Endothelial cell of umbilical vein (primary cell): ENCODE measurements around the gene TNRC6C. TPM values are rescaled to one million over a fixed set of nuclear protein-coding genes. Genes with fewer than 3 reads are reported as not detected.

Source experiments
- BruUV-seq: library from RNA; stranded (reverse); fragments of 400-500 nt; replicated peaks from 2 replicates; lab custom pipeline; 2021; lab: Mats Ljungman, UMichigan
- CTCF ChIA-PET: fragments of 300-600, 350-600 bp; sonication (Branson Sonifier 250); formaldehyde crosslinking; loops from one replicate; lab custom pipeline; 2021; ENCODE audit warnings: antibody characterized with exemption, inconsistent platforms; lab: Charles Lee
- POLR2A ChIA-PET: fragments of 300-600, 350-600 bp; sonication (Branson Sonifier 250); formaldehyde crosslinking; loops from one replicate; lab custom pipeline; 2021; ENCODE audit warnings: antibody characterized with exemption, inconsistent platforms; lab: Charles Lee
- DNase-seq: peaks from one replicate; pipeline ENCODE4 v3.0.0-alpha.2; 2011; ENCODE audit warnings: low read depth, low spot score
- FAIRE-seq: peaks from 2 replicates; lab custom pipeline; 2011; peaks lifted over from hg19 to GRCh38; lab: Jason Lieb, UNC
- H2AFZ ChIP-seq: 2 replicates; pipeline ENCODE4 v1.6.0; 2012; ENCODE audit warnings: low read depth, low read length, control low read depth, inconsistent platforms
- H3K27ac ChIP-seq: 2 replicates; pipeline ENCODE4 v1.5.1; 2011; ENCODE audit warnings: low read depth, mild to moderate bottlenecking, control low read depth, low read length, moderate library complexity; ENCODE audit not compliant: insufficient read depth
- H3K27me3 ChIP-seq, 2 experiments: 2 replicates each; pipeline versions ENCODE4 v1.6.0 to v1.6.1; 2011; ENCODE audit warnings: low read length in 2 of 2, mixed read lengths in 1 of 2; ENCODE audit not compliant: control insufficient read depth in 2 of 2, insufficient read depth in 2 of 2
- H3K36me3 ChIP-seq, 2 experiments: 2 replicates in 1 of 2; 3 replicates in 1 of 2; pipeline ENCODE4 v1.5.1; 2011; ENCODE audit warnings: low read length in 2 of 2, mild to moderate bottlenecking in 1 of 2, moderate library complexity in 1 of 2; ENCODE audit not compliant: control insufficient read depth in 2 of 2, insufficient read depth in 2 of 2; ENCODE audit errors: extremely low read depth in 1 of 2
- H3K4me1 ChIP-seq: 3 replicates; pipeline ENCODE4 v1.5.1; 2011; ENCODE audit warnings: mild to moderate bottlenecking, low read length; ENCODE audit not compliant: control insufficient read depth, insufficient read depth; ENCODE audit errors: extremely low read depth
- H3K4me2 ChIP-seq: 2 replicates; pipeline ENCODE4 v1.6.1; 2011; ENCODE audit warnings: low read length, control low read depth, mixed read lengths; ENCODE audit not compliant: insufficient read depth
- H3K4me3 ChIP-seq, 3 experiments: fragments of 200-600 bp in 1 of 3; sonication (generic), shearing (Covaris generic) in 1 of 3; replicated peaks in 1 of 3; 2 replicates each; pipeline ENCODE4 v1.5.1; 2011 to 2016; ENCODE audit warnings: control low read depth in 3 of 3, low read length in 3 of 3, mild to moderate bottlenecking in 2 of 3, inconsistent platforms in 1 of 3, low read depth in 1 of 3, moderate library complexity in 1 of 3; ENCODE audit not compliant: insufficient read depth in 1 of 3
- H3K79me2 ChIP-seq: 2 replicates; pipeline ENCODE4 v1.6.0; 2012; ENCODE audit warnings: low read length, inconsistent platforms; ENCODE audit not compliant: control insufficient read depth, insufficient read depth
- H3K9ac ChIP-seq: replicated peaks from 2 replicates; pipeline ENCODE3; 2011; ENCODE audit warnings: low read length, control low read depth; ENCODE audit not compliant: insufficient read depth; ENCODE audit errors: extremely low read depth
- H3K9me1 ChIP-seq: replicated peaks from 3 replicates; pipeline ENCODE4 v1.6.0; 2011; ENCODE audit warnings: mild to moderate bottlenecking, low read length; ENCODE audit not compliant: control insufficient read depth, insufficient read depth; ENCODE audit errors: extremely low read depth
- H3K9me3 ChIP-seq: replicated peaks from 2 replicates; pipeline ENCODE4 v1.5.1; 2012; ENCODE audit warnings: low read length, inconsistent platforms; ENCODE audit not compliant: control insufficient read depth, insufficient read depth
- H4K20me1 ChIP-seq: replicated peaks from 2 replicates; pipeline ENCODE3; 2011; ENCODE audit warnings: mild to moderate bottlenecking, low read length; ENCODE audit not compliant: control insufficient read depth, insufficient read depth; ENCODE audit errors: extremely low read depth
- CTCF ChIP-seq, 2 donors: IDR thresholded peaks; 1 replicate in 1 of 2; 2 replicates in 1 of 2; pipeline ENCODE4 v1.5.1; 2011; ENCODE audit warnings: low read length in 2 of 2, mild to moderate bottlenecking in 2 of 2, moderate library complexity in 2 of 2, control low read depth in 1 of 2, inconsistent platforms in 1 of 2, low read depth in 1 of 2; ENCODE audit not compliant: insufficient read depth in 1 of 2; ENCODE audit errors: extremely low read depth in 1 of 2
- EZH2 ChIP-seq: IDR thresholded peaks from 2 replicates; pipeline ENCODE4 v1.6.1; 2012; ENCODE audit warnings: borderline replicate concordance, low read depth, mild to moderate bottlenecking, moderate library complexity, low read length, inconsistent platforms; ENCODE audit not compliant: severe bottlenecking
- FOS ChIP-seq: IDR thresholded peaks from 2 replicates; pipeline ENCODE4 v1.6.1; 2011; ENCODE audit warnings: mild to moderate bottlenecking, low read length, moderate library complexity, borderline replicate concordance; ENCODE audit not compliant: insufficient read depth
- GATA2 ChIP-seq: IDR thresholded peaks from 2 replicates; pipeline ENCODE4 v1.7.0; 2011; ENCODE audit warnings: low read depth, mild to moderate bottlenecking, moderate library complexity, mixed read lengths, low read length; ENCODE audit not compliant: insufficient read length, insufficient read depth
- JUN ChIP-seq: IDR thresholded peaks from 2 replicates; pipeline ENCODE4 v1.6.1; 2011; ENCODE audit warnings: borderline replicate concordance, low read depth; ENCODE audit not compliant: insufficient read length, insufficient read depth
- MAX ChIP-seq: IDR thresholded peaks from 2 replicates; pipeline ENCODE4 v1.6.1; 2011; ENCODE audit not compliant: insufficient read depth, insufficient read length
- MYC ChIP-seq: IDR thresholded peaks from one replicate; pipeline ENCODE4 v1.6.1; 2011; ENCODE audit warnings: mild to moderate bottlenecking, low read depth, low read length
- POLR2A ChIP-seq: IDR thresholded peaks from 2 replicates; pipeline ENCODE4 v1.6.1; 2012; ENCODE audit warnings: low read depth, mild to moderate bottlenecking, control low read depth, low read length
- POLR2AphosphoS5 ChIP-seq: IDR thresholded peaks from 2 replicates; pipeline ENCODE4 v1.6.1; 2012; ENCODE audit warnings: low read depth, mild to moderate bottlenecking, control low read depth, low read length, moderate library complexity; ENCODE audit not compliant: insufficient read depth
- dilution Hi-C: fragments of 300-500 bp; cut with MboI; formaldehyde crosslinking; loops from one replicate; pipeline ENCODE4 v1.15.0; 2019; ENCODE audit warnings: low sequenced_read_pairs; ENCODE audit not compliant: extremely low pct_ligation_motif_present
- intact Hi-C: fragments of 100-400 bp; cut with micrococcal nuclease; formaldehyde crosslinking; loops from one replicate; pipeline ENCODE4 v1.10.0; 2022
- polyA plus RNA-seq, 4 experiments: library from polyadenylated mRNA; depleted of rRNA in 3 of 4; stranded (reverse) in 3 of 4; unstranded in 1 of 4; fragments of >200 nt; gene quantifications; 2 replicates each; pipeline versions ENCODE4 v1.2.1 to v1.2.3, GENCODE V29; 2011 to 2012; ENCODE audit warnings: missing spikeins in 1 of 4
- total RNA-seq: library from RNA; stranded (reverse); gene quantifications from 2 replicates; pipeline ENCODE4 v1.2.3, GENCODE V29; 2021

TNRC6C gene
- total and polyA plus RNA-seq, 2 donors (not counting 3 experiments of a cell fraction or from before 2014, with no cell fraction given) = 2.1 to 17.5 TPM

GRCh38 chr17:78108726-78109488 is 150.4 kb downstream of the TNRC6C start:
- DNase-seq (no peak), FAIRE-seq (no peak)
- Histone ChIP-seq H3K9me1 (no peaks in the 10 kb centered on the region), H4K20me1 (no peaks in the 10 kb centered on the region), H3K27ac (no peak overlapping the region), H3K9ac (no peak overlapping the region), H3K36me3 (peaks cover 0 to 10% of the 10 kb centered on the region in 2 experiments), H3K9me3 (no peaks in the 10 kb centered on the region), H2AFZ (no peak overlapping the region), H3K4me1 (no peaks in the 10 kb centered on the region), H3K27me3 (no peaks in the 10 kb centered on the region), H3K4me2 (no peak overlapping the region), H3K79me2 (no peaks in the 10 kb centered on the region), H3K4me3 (no peak overlapping the region)
- no TSS peak for BruUV-seq
- CTCF ChIA-PET = interaction anchor here (0.7 to 3.7 kb wide), 7 partner anchors 15 to 142 kb away, joined by 3 to 14 read pairs (median 4); no protein-coding TSS in a partner anchor
- dilution Hi-C loops (no loop called here), intact Hi-C loops (no loop called here)
- no peak for TF ChIP-seq POLR2AphosphoS5
- TF ChIP-seq MYC = no peak
- no peak for TF ChIP-seq CTCF (IDR thresholded peaks at IDR 0.05; ENCODE audit: extremely low read depth in 1 of 2, insufficient read depth in 1 of 2, low read depth in 1 of 2, low read length in 2 of 2)
- TF ChIP-seq JUN = no peak
- no peak for TF ChIP-seq POLR2A
- TF ChIP-seq MAX = no peak
- no peak for TF ChIP-seq GATA2
- TF ChIP-seq EZH2 = no peak
- no peak for TF ChIP-seq FOS
- POLR2A ChIA-PET = no interaction called here
